GM18867 (cell line): Measurements from ENCODE around the gene MUC2.
"Not testable (repeated sequence)": the region's sequence is repeated elsewhere in the genome, so short reads cannot be mapped to it uniquely, and the experiment has no call there.

Source experiments
- ATAC-seq: cut with Tn5 transposase; IDR thresholded peaks from one replicate; pipeline ENCODE4 v1.9.1; 2021; ENCODE audit warnings: mild to moderate bottlenecking, moderate library complexity; ENCODE audit not compliant: unreplicated experiment

Gene MUC2

DNA sequence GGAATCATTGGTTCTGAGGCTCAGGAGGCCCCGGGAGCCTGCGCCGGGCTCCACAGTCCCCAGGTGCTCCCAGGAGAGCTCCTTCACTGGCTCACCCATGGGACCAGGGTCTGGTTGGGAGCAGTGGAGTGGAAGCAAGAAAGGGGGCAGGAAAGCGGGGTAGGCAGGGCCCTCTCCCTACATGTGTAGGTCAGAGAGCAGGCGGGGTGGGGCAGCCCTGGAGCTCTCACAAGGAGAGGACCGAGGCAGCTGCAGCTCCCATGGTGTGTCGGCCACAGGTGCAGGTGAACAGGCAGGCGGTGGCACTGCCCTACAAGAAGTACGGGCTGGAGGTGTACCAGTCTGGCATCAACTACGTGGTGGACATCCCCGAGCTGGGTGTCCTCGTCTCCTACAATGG lies 28.3 kb downstream of the MUC2 start:
- ATAC-seq = no peak

DNA sequence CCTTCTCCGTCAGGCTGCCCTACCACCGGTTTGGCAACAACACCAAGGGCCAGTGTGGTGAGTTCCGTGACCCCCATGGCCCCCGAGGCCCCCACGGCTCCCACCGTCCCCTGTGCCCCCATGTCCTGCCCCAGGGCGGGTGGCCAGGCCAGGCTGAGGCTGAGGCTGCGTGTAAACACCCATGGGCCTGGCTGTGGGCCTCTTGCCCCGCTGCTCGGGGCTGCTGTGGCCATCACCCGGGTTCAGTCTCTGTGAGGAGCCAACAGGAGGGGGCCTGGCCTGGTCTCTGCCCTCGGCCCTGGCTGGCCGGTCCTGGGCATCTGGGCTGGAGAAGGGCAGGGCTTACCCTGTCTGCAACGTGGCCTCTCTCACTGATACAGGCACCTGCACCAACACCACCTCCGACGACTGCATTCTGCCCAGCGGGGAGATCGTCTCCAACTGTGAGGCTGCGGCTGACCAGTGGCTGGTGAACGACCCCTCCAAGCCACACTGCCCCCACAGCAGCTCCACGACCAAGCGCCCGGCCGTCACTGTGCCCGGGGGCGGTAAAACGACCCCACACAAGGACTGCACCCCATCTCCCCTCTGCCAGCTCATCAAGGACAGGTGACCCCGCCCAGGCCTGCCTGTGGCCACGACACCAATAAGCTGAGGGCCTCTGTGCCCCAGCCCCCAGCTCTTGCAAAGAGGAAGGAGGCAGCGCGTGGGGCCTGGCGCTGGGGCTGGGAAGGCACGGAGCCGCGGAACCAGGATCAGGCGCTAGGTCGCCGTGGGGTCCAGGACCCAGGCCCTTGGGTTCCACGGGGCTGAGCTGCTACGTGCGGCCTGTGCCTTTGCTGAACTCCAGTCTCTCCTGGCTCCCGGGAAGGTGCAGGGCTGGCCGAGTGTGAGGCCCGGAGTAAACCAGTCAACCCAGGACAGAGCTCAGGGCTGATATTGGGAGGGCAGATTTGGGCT lies 29.0 kb downstream of the MUC2 start:
- no peak for ATAC-seq

DNA sequence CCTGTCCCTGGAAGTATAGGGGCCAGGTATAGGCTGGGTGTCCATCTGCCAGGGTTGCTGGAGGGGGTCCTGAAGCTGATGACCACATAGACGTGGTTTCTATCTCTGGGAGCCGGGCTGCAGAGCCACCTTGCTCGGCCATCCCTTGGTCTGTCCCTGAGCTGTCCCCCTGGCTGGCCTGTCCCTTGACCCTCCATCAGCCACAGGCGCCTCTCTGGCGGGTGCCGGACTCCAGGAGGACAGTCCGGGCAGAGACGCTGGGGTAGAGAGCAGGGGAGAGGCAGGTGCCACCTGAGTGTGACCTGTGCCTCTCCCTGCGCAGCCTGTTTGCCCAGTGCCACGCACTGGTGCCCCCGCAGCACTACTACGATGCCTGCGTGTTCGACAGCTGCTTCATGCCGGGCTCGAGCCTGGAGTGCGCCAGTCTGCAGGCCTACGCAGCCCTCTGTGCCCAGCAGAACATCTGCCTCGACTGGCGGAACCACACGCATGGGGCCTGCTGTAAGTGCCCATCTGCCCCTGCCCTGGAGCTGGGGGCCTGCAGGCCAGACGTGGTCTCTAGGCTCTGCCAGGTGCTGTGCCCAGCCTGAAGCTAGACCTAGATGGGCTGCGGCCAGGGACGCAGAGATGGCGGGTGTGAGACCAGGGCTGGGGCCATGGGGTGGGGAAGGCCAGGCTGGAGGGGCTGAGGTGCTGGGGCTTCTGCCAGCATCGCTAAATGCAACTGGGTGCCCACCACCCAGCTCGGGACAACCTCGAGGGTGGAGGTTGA lies 29.9 kb downstream of the MUC2 start:
- no peak for ATAC-seq

DNA sequence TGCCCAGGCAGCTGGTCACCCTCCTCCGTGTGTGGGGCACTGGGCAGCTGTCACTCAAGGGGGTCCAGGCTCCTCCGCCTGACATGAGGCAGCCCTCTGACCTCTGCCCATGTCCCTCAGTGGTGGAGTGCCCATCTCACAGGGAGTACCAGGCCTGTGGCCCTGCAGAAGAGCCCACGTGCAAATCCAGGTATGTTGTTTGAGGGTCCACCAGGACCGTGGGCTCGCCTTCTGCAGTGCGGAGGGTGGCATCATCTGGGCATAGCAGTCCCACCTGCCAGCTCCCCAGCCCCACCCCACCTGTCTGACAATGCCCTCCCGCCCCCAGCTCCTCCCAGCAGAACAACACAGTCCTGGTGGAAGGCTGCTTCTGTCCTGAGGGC lies 30.5 kb downstream of the MUC2 start:
- ATAC-seq = no peak

DNA sequence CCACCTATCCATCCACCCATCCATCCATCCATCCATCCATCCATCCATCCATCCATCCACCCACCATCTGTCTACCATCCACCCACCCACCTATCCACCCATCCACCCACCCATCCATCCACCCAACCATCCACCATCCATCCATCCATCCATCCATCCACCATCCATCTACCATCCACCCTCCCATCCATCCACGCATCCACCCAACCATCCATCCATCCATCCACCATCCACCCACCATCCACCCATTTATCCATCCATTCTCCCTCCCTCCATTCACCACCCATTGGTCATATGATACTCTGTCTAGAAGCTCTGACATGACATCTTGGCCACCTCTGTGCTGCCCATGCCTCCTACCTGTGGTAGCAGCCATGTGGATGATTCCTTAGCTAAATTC lies 31.7 kb downstream of the MUC2 start:
- no peak for ATAC-seq

DNA sequence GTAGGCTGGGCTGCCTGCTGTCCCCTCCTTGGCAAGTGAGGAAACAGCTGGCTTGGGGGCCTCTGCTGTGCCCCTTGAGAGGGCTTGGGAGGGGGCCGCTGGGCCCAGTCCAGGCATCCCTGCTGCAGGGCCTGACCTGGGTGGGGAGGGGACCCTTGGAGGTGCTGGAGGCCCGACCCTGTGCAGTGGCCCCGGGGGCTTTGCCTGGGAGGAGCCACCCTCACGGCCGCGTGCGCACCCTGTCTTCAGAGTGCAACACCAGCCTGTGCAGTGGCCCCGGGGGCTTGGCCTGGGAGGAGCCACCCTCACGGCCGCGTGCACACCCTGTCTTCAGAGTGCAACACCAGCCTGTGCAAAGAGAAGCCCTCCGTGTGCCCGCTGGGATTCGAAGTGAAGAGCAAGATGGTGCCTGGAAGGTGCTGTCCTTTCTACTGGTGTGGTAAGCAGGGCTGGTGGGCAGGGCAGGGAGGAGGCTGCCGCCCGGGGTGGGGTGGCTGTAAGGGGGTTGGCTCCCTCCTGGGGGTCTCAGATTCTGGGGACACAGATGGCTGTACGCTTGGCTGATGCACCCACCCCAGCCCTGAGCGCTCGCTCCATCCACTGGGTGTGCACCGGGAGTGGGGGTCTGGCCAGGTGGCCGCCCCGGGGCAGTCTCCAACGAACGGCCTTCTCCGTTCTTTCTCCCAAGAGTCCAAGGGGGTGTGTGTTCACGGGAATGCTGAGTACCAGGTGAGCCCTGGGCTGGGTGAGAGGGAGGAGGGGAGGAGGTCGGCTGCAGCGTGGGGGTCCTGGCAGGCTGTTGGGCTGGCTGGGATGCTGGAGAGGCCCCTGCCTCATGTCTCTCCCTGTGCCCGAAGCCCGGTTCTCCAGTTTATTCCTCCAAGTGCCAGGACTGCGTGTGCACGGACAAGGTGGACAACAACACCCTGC lies 32.9 kb downstream of the MUC2 start:
- ATAC-seq = no peak

DNA sequence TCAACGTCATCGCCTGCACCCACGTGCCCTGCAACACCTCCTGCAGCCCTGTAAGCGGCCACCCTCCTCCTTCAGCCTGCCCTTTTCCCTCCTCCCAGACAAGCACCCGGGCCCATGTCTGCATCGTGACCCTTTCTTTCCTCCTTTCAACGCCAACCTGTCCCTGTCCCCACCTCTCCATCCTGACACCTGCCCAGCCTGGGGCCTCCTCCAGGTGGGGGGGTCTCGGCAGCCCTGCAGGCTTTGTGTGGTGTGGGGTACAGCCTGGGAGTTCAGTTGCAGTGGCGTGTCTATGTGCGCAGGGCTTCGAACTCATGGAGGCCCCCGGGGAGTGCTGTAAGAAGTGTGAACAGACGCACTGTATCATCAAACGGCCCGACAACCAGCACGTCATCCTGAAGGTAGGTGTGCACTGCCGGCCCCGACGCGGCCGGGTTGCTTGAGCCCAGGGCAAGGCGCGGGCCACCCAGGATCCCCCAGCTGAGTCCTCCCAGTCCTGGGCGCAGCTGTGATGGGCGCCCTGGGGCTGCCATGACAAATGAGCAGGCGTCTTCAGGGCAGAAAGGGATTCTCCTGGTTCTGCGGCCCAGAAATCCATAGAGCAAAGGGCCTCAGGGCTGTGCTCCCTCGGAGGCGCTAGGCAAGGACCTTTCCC lies 33.7 kb downstream of the MUC2 start:
- ATAC-seq = no peak

DNA sequence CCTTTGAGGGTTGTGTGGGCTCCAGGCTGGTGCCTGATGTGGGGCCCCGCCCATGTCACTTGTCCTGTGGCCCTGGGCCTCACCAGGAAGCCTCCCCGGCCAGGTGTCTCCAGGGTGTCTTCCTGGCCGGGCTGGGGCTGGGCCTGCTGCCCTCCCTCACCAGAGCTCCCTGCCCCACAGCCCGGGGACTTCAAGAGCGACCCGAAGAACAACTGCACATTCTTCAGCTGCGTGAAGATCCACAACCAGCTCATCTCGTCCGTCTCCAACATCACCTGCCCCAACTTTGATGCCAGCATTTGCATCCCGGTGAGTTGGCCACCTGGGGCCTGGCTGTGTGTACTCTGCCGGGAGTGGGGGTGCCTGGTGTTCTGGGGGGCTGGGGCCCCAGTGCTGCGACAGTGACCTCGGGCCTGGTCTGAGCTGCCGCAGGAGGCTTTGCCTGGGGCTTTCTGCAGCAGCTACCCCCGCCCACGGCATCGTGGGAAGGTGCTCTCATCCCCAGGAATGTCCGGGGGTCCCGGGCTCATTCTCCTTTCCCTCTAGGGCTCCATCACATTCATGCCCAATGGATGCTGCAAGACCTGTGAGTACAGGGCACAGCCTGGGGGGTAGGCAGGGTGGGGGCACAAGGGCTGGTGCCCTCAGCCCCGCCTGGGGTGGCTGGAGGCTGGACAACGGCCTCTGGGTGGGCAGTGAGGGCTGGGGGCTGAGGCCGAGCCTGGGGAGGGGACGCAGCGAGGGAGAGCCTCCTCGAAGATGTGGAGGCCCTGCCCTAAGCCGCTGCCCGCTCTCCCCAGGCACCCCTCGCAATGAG lies 34.6 kb downstream of the MUC2 start:
- no peak for ATAC-seq

DNA sequence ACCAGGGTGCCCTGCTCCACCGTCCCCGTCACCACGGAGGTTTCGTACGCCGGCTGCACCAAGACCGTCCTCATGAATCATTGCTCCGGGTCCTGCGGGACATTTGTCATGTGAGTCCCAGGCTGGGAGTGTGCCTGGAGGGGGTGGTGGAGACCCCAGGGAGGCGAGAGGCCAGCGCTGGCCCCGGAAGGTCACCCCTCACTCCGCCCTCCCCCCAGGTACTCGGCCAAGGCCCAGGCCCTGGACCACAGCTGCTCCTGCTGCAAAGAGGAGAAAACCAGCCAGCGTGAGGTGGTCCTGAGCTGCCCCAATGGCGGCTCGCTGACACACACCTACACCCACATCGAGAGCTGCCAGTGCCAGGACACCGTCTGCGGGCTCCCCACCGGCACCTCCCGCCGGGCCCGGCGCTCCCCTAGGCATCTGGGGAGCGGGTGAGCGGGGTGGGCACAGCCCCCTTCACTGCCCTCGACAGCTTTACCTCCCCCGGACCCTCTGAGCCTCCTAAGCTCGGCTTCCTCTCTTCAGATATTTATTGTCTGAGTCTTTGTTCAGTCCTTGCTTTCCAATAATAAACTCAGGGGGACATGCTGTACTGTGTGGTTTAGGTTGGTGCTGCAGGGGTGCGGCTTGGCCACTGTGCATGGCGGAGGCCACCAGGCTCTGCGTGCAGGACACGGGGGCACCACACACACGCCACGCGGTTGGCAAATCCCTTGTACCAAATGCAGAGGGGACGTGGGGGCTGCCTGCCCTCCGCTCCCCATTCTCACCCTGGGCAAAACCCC lies 35.4 kb downstream of the MUC2 start:
- no peak for ATAC-seq

DNA sequence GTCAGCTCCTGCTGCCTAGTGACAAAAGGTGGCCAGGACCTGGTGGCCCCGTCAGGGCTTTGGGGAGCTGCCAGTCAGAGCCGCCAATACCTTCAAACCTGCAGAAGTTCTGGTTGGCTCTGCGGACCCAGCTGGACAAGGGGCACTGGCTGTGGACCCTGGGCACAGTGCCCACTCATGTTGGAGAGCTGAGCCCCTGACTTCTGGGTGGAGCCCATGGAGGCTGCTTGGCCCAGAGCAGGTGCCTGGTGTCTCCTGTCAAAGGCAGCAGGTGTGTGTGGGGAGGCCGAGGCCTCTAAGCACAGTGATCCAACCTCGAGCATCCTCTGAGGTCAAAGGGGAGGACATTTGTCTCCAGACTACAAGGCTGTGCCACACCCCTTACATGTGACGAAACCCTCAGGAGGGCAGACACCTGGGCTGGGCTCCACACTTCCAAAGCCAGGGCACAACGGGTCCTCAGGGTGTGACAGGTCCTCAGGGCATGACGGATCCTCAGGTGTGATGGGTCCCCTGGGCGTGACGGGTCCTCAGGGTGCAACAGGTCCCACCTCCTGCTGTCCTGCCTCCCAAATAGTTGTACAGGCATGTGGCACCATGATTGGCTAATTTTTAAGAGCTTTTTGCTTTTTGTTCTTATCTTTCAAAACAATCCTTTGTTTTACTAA lies 37.0 kb downstream of the MUC2 start:
- no peak for ATAC-seq

DNA sequence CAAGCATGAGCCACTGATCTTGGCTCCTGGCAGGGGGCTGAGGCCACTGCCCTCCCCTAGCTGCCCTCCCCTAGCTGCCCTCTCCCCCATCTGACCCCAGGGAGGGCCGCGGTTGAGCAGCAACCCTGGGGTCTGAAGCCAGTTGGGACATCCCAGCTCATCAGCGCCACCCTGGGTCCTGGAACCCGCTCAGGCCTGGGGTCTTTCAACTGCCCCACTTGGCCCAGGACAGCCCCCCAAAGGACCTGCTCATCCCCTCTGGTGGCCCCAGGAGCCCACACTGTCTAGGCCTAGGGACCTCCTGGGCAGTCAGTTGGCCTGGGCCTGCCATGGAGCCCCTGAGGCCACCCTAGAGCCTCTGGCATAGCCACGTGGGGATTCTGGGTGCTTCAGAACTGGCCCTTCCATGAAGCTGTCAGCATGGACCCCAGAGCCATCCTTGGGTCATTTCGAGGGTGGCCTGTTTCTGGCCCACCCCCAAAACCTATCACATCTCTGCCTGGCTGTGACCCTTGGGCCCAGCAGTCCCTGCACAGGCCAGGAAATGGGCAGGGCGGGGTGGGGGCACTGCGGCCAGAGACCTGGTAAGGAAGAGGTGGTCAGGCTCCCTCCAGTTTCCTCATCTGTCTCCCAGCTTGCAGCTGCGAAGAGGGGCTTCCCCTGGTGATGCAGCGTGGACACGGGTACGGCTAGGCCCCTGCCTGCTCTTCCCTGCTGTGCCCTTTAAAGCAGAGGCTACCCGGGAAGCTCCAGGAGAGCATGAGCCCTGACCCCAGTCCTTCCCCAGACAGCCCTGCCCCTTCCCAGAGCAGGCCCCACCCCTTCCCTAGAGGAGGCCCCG lies 37.9 kb downstream of the MUC2 start:
- ATAC-seq = no peak

DNA sequence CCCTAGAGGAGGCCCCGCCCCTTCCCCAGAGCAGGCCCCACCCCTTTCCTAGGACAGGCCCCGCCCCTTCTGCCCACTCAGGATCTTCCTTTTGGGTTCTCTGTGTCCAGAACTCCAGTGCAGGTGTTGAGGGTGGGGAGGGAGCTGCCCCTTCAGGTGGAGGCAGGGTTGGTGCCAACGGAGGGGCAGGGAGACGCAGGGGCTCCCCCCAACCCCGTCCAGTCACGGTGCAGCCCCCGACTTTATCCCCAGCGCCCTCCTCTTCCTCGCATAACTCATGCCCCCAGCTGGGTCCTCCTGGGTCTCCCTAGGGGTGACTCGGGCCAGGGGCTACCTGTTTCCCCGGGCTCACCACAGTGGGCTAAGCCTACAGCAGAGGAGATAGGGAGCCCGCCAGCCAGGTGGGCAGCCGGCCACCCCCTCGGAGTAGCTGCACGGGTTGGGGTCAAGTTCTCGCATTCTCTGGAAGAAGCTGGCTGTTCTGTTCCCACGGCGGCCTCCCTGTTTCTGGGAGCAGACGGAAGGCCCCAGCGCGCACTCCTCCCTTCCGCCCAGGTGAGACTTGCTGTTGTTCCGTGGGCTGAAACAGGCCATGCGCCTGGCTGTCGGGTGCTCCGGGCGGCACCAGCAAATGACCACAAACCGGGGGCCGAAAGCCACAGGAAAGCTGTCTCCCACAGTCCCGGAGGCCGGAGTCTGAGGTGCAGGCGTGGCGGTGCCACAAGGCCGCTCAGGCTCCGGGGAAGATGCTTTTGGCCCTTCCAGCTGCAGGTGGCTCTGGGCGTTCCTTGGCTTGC lies 38.9 kb downstream of the MUC2 start:
- no peak for ATAC-seq

DNA sequence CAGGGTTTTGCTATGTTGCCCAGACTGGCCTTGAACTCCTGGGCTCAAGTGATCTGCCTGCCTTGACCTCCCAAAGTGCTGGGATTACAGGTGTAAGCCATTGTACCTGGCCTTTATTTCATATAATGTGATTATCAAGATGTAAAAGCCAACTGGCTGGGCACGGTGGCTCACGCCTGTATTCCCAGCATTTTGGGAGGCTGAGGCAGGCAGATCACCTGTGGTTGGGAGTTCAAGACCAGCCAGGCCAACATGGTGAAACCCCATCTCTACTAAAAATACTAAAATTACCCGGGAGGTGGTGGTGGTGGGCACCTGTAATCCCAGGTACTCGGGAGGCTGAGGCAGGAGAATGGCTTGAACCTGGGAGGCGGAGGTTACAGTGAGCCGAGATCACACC lies 40.6 kb downstream of the MUC2 start:
- ATAC-seq = not testable (repeated sequence)

DNA sequence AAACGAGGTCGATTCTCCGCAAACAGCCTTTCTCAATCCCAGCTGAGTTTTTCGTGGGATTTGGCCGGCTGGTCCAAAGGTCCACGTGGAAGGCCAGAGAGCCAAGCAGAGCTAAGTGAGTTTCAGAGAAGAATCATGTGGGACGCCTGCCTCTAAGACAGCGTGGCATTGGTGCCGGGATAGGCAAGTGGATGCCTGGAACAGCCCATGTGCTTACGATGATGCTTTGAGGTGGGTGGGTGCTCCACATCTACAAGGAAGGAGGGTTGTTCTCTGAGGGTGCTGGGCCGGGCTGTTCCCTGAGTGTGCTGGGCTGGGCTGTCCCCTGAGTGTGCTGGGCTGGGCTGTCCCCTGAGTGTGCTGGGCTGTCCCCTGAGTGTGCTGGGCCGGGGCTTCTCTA lies 41.4 kb downstream of the MUC2 start:
- no peak for ATAC-seq

DNA sequence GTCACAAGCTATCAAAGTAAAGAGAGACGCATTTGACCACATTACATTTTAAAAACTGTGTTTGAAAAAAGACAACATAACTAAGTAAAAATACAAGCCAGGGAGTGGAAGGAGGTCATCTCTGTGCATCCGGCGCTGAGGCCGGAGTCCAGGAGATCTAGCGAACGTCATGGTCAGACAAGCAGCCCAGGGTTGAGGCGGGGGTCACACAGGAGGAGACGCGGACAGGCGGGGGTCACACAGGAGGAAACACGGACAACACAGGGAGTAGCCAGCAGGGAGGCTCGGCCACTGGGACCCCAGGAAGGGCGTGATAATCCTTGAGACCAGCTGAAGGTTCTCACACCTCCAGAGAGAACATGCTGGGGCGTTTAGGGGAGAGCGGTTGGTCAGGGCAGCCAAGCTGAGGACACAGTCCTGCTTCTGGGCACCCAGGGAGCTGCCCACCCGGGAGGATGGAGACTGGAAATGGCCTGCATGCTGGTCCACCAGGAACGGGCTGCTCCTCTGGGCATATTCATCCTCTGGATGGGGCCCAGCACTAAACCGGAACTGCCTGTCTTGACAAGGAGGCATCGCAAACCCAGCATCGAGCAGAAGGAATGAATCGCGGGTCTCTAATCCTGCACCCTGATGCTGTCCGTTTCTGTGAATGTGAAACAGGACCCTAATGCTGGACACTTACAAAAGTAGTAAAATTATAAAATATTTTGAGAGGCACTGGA lies 42.2 kb downstream of the MUC2 start:
- ATAC-seq = no peak

DNA sequence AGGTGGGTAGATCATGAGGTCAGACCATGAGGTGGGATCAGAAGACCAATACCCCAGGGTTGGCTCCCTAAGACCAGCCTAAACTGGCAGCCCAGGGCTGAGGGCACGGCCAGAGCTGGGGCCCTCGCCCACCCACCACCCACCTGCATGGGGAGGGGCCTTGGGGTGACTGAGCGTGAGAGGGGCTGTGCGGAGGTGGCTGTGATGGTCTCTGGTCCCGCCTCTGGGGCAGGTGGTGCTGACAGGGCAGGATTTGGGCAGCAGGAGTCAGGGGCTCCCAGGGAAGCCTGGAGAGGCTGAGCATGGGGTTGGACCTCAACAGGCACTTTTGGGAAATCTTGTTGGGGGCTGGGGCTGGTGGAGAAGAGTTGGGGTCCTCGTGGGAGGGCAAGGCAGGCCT lies 43.3 kb downstream of the MUC2 start:
- ATAC-seq = no peak
